Fibroblast of villous mesenchyme (primary cell): ENCODE results near the gene KCNJ6. TPM values are rescaled to one million over a fixed set of nuclear protein-coding genes. Genes with fewer than 3 reads are reported as not detected.
"Not testable (repeated sequence)": the region's sequence is repeated elsewhere in the genome, so short reads cannot be mapped to it uniquely, and the experiment has no call there.

Source experiments
- DNase-seq: peaks from one replicate; pipeline ENCODE4 v3.0.0-alpha.2; 2010; ENCODE audit warnings: low read depth
- H3K4me3 ChIP-seq: 2 replicates; pipeline ENCODE4 v1.5.1; 2011; ENCODE audit warnings: low read depth, mild to moderate bottlenecking, low read length
- total RNA-seq: library from RNA; depleted of rRNA; stranded (reverse); fragments of >200 nt; gene quantifications from 2 replicates; pipeline ENCODE4 v1.2.3, GENCODE V29; 2012
- TF ChIP-seq, protein P1 (sequence below): IDR thresholded peaks from 2 replicates; pipeline ENCODE4 v1.5.1; 2012; ENCODE audit warnings: low read depth, mild to moderate bottlenecking, low read length; ENCODE audit not compliant: insufficient read depth

Gene KCNJ6
- total RNA-seq, 1 donor: not detected

DNA sequence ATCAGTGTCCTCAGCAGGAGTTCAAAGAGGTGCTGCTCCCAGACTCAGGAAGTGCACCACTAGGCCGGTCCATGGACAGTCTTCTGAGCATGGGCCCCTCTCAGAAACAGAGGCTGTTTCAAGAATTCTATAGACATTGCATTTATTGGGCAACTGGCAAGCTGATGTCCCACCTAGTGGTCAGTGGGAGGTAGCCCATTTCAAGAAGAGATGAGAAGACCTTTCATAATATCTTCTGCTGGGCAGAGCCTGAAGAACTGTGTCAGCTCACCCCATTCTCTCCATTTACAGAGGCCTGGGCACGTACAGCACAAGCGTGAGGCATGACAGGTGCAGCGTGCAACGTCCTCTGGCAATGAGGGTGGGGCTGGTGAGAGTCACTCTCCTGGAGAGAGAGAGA lies 333.7 kb downstream of the KCNJ6 start:
- TF ChIP-seq, protein P1, sequence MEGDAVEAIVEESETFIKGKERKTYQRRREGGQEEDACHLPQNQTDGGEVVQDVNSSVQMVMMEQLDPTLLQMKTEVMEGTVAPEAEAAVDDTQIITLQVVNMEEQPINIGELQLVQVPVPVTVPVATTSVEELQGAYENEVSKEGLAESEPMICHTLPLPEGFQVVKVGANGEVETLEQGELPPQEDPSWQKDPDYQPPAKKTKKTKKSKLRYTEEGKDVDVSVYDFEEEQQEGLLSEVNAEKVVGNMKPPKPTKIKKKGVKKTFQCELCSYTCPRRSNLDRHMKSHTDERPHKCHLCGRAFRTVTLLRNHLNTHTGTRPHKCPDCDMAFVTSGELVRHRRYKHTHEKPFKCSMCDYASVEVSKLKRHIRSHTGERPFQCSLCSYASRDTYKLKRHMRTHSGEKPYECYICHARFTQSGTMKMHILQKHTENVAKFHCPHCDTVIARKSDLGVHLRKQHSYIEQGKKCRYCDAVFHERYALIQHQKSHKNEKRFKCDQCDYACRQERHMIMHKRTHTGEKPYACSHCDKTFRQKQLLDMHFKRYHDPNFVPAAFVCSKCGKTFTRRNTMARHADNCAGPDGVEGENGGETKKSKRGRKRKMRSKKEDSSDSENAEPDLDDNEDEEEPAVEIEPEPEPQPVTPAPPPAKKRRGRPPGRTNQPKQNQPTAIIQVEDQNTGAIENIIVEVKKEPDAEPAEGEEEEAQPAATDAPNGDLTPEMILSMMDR: peak; percentile 76
- peak; percentile 73 for DNase-seq

DNA sequence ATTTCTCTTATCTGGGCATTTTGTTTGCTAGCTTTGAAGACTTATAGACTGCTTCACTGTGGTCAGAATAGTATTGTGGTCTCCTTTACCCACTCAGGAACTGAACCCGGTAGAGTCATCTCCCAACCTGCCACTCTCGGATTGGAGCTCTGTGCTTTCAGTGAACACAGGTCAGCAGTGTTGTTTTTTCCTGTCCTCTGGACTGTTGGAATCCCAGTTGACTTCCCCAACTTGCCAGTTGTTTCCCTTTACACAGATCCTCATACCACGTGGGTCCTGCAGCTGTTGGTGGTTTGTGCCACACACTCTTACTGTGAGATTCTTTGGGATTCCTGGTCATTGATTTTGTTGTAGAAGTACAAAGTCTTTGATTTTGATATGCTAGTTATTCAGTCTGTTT lies 335.6 kb downstream of the KCNJ6 start:
- no peak for DNase-seq
- TF ChIP-seq, protein P1: no peak
- no peak overlapping the region for H3K4me3 ChIP-seq

More for the DNA sequence above, 333.7 kb downstream of the KCNJ6 start:
- no peak overlapping the region for H3K4me3 ChIP-seq

DNA sequence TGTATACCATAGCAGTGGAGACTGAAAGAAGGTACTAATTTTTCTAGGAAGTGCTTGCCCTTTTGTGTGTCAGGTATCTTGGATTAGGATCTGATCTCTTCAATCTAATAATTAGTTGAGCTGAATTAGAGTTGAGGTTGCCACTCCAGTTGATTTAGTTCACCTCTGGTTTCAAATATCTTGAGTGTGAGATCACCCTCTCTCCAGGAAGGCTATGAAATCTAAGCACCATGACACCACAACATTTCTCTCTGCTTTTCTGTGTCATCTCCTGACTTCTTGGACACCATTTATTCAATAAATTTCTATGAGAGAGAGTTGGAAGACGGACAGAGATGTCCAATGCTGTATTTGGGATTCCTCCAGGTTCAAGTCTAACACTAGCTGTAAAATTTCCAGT lies 336.9 kb downstream of the KCNJ6 start:
- TF ChIP-seq, protein P1: no peak
- no peak for DNase-seq
- no peak overlapping the region for H3K4me3 ChIP-seq

DNA sequence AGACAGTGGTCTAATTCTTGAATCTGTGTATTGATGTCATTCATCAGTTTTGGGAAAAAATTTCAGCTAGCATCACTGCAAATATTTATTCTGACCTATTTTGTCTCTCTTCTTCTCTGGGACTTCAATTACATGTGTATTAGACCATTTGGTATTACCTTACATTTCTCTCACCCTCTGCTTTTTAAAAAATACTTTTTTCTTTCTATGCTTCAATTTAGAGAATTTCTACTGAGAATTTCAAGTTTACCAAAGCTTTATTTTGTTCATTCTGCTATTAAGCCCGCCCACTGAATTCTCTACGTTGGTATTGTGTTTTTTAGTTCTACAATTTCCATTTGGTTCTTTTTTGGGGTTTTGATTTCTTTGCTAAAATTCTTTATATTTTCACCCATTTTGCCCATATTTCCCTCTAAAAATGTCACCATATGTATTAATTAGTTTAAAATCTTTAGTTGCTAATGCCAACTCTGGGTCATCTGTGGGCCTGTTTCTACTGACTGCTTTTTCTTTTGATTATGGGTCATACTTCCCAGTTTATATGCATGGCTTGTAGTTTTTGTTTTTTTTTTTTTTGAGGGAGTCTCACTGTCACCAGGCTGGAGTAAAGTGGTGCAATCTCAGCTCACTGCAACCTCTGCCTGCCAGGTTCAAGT lies 337.7 kb downstream of the KCNJ6 start:
- H3K4me3 ChIP-seq: no peak overlapping the region
- TF ChIP-seq, protein P1: no peak
- no peak for DNase-seq

- not testable (repeated sequence) for H3K4me3 ChIP-seq, DNase-seq
These were observed 339.3 kb downstream of the KCNJ6 start for GRCh38 chr21:37576929-37577328.

DNA sequence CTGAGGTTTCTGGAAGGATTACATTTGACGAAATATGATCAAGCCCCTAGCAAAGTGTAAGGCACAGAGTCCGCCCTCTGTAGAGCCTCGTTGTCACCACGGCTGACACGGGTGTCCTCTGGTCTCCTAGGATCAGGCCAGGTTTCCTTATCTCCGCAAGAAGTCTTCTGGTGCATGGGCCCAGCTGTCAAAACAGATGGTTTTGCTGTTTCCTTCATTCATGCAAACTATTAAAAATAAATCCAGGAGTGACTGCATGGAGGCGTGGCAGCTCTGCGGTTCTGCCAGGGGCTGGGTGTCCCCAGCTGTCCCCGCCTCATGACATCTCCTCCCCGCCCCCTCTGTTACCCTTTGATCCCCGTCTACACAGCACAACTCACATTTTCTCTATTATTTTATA lies 340.7 kb downstream of the KCNJ6 start:
- no peak overlapping the region for H3K4me3 ChIP-seq
- TF ChIP-seq, protein P1: no peak
- no peak for DNase-seq

- H3K4me3 ChIP-seq: no peak overlapping the region
- TF ChIP-seq, protein P1: no peak
- no peak for DNase-seq
These were observed 341.5 kb downstream of the KCNJ6 start for GRCh38 chr21:37574751-37575150.
